ENCODE results near the gene POC1B. TPM values are rescaled to one million over a fixed set of nuclear protein-coding genes. Genes with fewer than 3 reads are reported as not detected.

Gene POC1B
- total RNA-seq, 1 donor from 2014 or later, result 22.6 TPM

DNA sequence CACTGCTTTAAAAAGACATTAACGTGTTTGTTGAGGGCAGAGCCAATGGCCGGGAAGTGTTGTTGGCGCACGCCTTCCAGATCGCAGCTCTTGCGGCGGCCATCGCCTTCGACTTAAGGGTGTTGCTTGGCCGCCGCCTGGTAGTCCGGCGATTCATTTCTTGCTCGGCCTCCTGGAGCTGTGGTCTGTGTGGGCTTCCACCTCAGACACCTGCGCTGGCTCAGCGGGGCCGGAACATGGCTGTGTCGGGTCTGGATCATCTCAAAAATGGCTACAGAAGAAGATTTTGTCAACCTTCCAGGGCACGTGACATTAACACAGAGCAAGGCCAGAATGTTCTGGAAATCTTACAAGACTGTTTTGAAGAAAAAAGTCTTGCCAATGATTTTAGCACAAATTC lies 26.0 kb downstream of the POC1B start:
- DNase-seq, result no peak
- H3K27ac Mint-ChIP-seq, result no peak overlapping the region
- intact Hi-C loops (cut with micrococcal nuclease), result no loop called here
- H3K9me3 Mint-ChIP-seq, result no peaks in the 10 kb centered on the region
- no peaks in the 10 kb centered on the region for H3K27me3 Mint-ChIP-seq
- peaks cover 12% of the 10 kb centered on the region for H3K36me3 Mint-ChIP-seq (ENCODE audit: low read depth)
- H3K4me3 Mint-ChIP-seq, result no peak overlapping the region
- peaks cover 11% of the 10 kb centered on the region for H3K4me1 Mint-ChIP-seq

GRCh38 chr12:89497467-89497866 lies 28.4 kb downstream of the POC1B start:
- Mint-ChIP-seq H3K4me1 (peaks cover 18% of the 10 kb centered on the region), H3K9me3 (no peaks in the 10 kb centered on the region), H3K4me3 (no peak overlapping the region), H3K36me3 (ENCODE audit: low read depth) (peaks cover 24% of the 10 kb centered on the region), H3K27ac (no peak overlapping the region), H3K27me3 (no peaks in the 10 kb centered on the region)
- DNase-seq, result no peak
- intact Hi-C loops (cut with micrococcal nuclease), result no loop called here

DNA sequence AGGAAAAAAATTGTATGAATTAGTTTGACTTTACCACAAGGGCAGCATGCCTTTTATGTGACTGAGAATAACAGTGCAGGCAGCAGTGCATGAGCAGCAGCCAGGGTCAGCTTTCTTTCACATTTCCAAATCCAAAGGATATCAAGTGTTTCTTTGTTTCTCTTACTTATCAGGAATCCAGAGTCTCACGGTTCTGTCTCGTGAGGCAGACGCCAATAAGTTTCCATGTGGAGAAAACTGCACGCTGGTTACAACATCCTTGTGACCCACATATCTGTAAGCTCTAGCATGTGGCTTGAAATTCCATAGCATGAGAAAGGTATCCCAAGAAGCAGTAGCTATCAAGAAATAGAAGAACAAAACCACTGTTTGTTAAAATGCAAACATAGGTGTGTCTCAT lies 28.8 kb downstream of the POC1B start:
- Mint-ChIP-seq H3K27ac (no peak overlapping the region), H3K36me3 (ENCODE audit: low read depth) (peaks cover 23% of the 10 kb centered on the region), H3K4me3 (no peak overlapping the region), H3K9me3 (no peaks in the 10 kb centered on the region), H3K27me3 (no peaks in the 10 kb centered on the region), H3K4me1 (peaks cover 16% of the 10 kb centered on the region)
- DNase-seq, result no peak
- intact Hi-C loops (cut with micrococcal nuclease), result no loop called here

GRCh38 chr12:89494411-89495231 lies 31.2 kb downstream of the POC1B start:
- Mint-ChIP-seq H3K27me3 (no peaks in the 10 kb centered on the region), H3K27ac (peak overlapping the region; percentile 96), H3K4me1 (peaks cover 14% of the 10 kb centered on the region), H3K9me3 (no peaks in the 10 kb centered on the region), H3K36me3 (ENCODE audit: low read depth) (peaks cover 34% of the 10 kb centered on the region), H3K4me3 (peak overlapping the region; percentile 44)
- intact Hi-C loops (cut with micrococcal nuclease), result loop anchor here (1.0 kb wide), 7 partner anchors 22 to 475 kb away; partner anchors contain the start of genes DUSP6 and GALNT4
- peak; percentile 72 for DNase-seq

DNA sequence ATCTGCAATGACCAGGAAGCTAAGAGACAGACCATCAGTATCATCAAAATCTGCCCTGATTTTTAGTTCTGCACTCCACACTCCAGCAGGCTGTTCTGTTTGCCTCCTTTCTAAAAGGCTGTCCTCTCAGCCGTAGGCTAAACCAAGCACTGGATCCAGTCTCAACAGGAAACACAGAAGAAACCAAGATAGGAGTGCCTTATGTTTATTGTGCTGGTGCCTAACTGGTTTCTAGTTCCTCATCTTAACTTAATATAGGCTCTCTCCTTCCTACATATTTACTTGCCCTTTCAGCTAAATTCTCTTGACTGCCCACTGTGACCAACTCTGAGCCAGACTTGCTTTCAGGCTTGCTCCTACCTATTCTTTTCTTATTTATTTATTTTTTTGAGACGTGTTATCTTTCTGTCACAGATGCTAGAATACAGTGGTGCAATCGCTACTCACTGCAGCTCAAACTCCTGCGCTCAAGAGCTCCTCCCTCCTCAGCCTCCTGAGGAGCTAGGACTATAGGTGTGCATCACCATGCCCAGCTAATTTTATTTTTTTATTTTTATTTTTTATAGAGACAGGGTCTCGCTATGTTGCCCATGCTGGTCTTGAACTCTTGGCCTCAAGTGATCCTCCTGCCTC lies 32.1 kb downstream of the POC1B start:
- peaks cover 14% of the 10 kb centered on the region for H3K4me1 Mint-ChIP-seq
- peaks cover 37% of the 10 kb centered on the region for H3K36me3 Mint-ChIP-seq (ENCODE audit: low read depth)
- intact Hi-C loops (cut with micrococcal nuclease), result loop anchor here (1.0 kb wide), 3 partner anchors 21 to 268 kb away; partner anchors contain the start of gene DUSP6
- DNase-seq, result no peak
- H3K27me3 Mint-ChIP-seq, result no peaks in the 10 kb centered on the region
- no peaks in the 10 kb centered on the region for H3K9me3 Mint-ChIP-seq
- peak overlapping the region; percentile 96 for H3K27ac Mint-ChIP-seq
- H3K4me3 Mint-ChIP-seq, result no peak overlapping the region

GRCh38 chr12:89492883-89493282 lies 33.0 kb downstream of the POC1B start:
- intact Hi-C loops (cut with micrococcal nuclease), result no loop called here
- Mint-ChIP-seq H3K4me3 (no peak overlapping the region), H3K27me3 (no peaks in the 10 kb centered on the region), H3K27ac (no peak overlapping the region), H3K9me3 (no peaks in the 10 kb centered on the region), H3K36me3 (ENCODE audit: low read depth) (peaks cover 37% of the 10 kb centered on the region), H3K4me1 (peaks cover 14% of the 10 kb centered on the region)
- DNase-seq, result no peak

- no peaks in the 10 kb centered on the region for H3K27me3 Mint-ChIP-seq
- no peaks in the 10 kb centered on the region for H3K9me3 Mint-ChIP-seq
- no peak overlapping the region for H3K4me3 Mint-ChIP-seq
- no peak overlapping the region for H3K27ac Mint-ChIP-seq
- H3K4me1 Mint-ChIP-seq, result peaks cover 17% of the 10 kb centered on the region
- no peak for DNase-seq
- intact Hi-C loops (cut with micrococcal nuclease), result no loop called here
- H3K36me3 Mint-ChIP-seq (ENCODE audit: low read depth), result peaks cover 47% of the 10 kb centered on the region
These were observed 34.9 kb downstream of the POC1B start for GRCh38 chr12:89490922-89491321.

DNA sequence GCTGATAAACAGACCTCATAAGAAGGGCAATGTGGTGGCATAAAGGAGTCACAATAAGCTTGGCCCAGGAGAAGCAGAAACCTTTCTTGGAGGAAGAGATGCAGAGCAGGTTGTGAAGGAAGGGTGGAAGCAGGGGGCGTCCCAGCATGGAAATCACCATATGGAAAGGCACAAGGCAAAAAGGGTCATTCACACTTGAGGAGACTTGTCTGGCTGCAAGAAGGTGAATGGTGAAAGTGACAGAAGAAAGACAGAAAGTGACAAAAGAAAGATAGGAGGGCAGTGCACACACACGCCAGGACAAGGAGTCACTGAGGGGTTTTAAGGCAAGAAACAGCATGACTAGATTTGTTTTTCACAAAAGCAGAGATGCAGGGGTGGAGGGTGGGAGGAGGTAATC lies 39.6 kb downstream of the POC1B start:
- H3K27ac Mint-ChIP-seq, result no peak overlapping the region
- no peaks in the 10 kb centered on the region for H3K27me3 Mint-ChIP-seq
- H3K36me3 Mint-ChIP-seq (ENCODE audit: low read depth), result peaks cover 44% of the 10 kb centered on the region
- no peak for DNase-seq
- H3K4me3 Mint-ChIP-seq, result no peak overlapping the region
- intact Hi-C loops (cut with micrococcal nuclease), result no loop called here
- peaks cover 3% of the 10 kb centered on the region for H3K4me1 Mint-ChIP-seq
- H3K9me3 Mint-ChIP-seq, result no peaks in the 10 kb centered on the region

- H3K27me3 Mint-ChIP-seq, result no peaks in the 10 kb centered on the region
- DNase-seq, result no peak
- H3K4me1 Mint-ChIP-seq, result peaks cover 3% of the 10 kb centered on the region
- no peak overlapping the region for H3K4me3 Mint-ChIP-seq
- peaks cover 35% of the 10 kb centered on the region for H3K36me3 Mint-ChIP-seq (ENCODE audit: low read depth)
- H3K27ac Mint-ChIP-seq, result no peak overlapping the region
- intact Hi-C loops (cut with micrococcal nuclease), result no loop called here
- no peaks in the 10 kb centered on the region for H3K9me3 Mint-ChIP-seq
These were observed 41.4 kb downstream of the POC1B start for GRCh38 chr12:89484470-89484869.

- peaks cover 23% of the 10 kb centered on the region for H3K36me3 Mint-ChIP-seq (ENCODE audit: low read depth)
- no peaks in the 10 kb centered on the region for H3K27me3 Mint-ChIP-seq
- no peak for DNase-seq
- no peak overlapping the region for H3K27ac Mint-ChIP-seq
- no peak overlapping the region for H3K4me3 Mint-ChIP-seq
- intact Hi-C loops (cut with micrococcal nuclease), result no loop called here
- H3K9me3 Mint-ChIP-seq, result no peaks in the 10 kb centered on the region
- peaks cover 13% of the 10 kb centered on the region for H3K4me1 Mint-ChIP-seq
These were observed 44.5 kb downstream of the POC1B start for GRCh38 chr12:89481213-89481914.

GRCh38 chr12:89479982-89480381 lies 45.9 kb downstream of the POC1B start:
- H3K36me3 Mint-ChIP-seq (ENCODE audit: low read depth), result peaks cover 16% of the 10 kb centered on the region
- DNase-seq, result no peak
- no peak overlapping the region for H3K4me3 Mint-ChIP-seq
- peaks cover 11% of the 10 kb centered on the region for H3K4me1 Mint-ChIP-seq
- no peaks in the 10 kb centered on the region for H3K27me3 Mint-ChIP-seq
- intact Hi-C loops (cut with micrococcal nuclease), result no loop called here
- H3K27ac Mint-ChIP-seq, result no peak overlapping the region
- no peaks in the 10 kb centered on the region for H3K9me3 Mint-ChIP-seq

DNA sequence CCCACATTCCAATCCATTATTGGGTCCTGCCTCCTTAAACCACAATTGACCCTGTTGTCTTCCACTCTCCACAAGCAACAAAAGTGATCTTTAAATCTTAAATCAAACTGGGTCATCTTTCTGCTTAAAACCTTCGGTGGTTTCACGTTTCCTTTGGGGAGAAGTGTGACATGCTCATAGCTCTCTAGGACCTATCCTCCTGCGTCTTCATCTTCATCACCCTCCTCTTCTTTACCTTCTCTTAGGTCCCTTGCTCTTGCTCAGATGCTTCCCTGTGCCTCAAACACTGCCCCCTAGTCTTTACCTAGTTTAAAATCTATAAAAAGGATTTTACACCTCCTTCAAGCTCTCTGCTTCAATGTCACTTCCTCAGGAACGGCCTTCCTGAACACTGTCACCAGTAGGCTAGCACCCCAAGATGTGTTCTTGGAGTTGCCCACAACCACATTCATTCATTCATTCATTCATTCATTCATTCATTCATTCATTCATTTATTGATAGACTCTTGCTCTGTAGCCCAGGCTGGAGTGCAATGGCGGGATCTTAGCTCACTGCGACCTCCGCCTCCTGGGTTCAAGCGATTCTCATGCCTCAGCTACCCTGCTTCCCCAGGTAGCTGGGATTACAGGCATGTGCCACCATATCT lies 48.1 kb downstream of the POC1B start:
- H3K9me3 Mint-ChIP-seq, result no peaks in the 10 kb centered on the region
- no peak for DNase-seq
- H3K4me3 Mint-ChIP-seq, result no peak overlapping the region
- peaks cover 20% of the 10 kb centered on the region for H3K4me1 Mint-ChIP-seq
- no peaks in the 10 kb centered on the region for H3K27me3 Mint-ChIP-seq
- peaks cover 10% of the 10 kb centered on the region for H3K36me3 Mint-ChIP-seq (ENCODE audit: low read depth)
- no peak overlapping the region for H3K27ac Mint-ChIP-seq
- intact Hi-C loops (cut with micrococcal nuclease), result no loop called here

DNA sequence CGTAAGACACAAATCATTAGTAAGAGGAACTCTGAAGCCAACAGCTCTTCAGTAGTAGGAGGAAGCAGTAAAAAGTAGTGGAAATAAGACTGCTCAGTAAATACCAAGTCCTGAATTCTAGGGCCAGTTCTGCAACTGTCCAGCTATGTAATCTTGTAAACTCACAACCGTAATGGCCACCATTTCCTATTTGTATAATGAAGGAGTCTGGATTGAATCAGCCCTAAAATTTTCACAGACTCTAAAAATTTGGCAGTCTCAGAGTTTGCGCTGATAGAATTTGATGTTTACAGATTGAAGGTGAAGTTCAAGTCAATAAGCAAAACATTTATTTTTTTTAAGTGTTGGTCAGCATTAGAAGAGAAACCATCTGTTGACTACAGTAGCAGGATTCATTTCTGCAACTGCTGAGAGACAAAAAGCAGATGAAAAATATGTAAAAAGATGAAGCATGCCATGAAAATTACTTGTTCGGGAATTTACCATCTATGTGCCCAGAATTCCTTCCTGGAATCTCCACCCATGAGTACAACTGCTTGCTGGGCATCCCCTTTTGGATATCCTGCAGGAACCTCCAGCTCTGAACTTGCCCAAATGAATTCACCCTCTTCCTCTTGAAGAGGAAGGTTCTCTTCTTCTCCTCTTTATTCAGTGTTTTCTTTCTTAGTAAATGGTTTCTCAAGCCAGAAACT lies 48.8 kb downstream of the POC1B start:
- intact Hi-C loops (cut with micrococcal nuclease), result no loop called here
- Mint-ChIP-seq H3K36me3 (ENCODE audit: low read depth) (peaks cover 11% of the 10 kb centered on the region), H3K4me3 (no peak overlapping the region)

More for the DNA sequence above, 48.8 kb downstream of the POC1B start:
- peak; percentile 35 for DNase-seq
- Mint-ChIP-seq H3K9me3 (no peaks in the 10 kb centered on the region), H3K27me3 (no peaks in the 10 kb centered on the region), H3K4me1 (peaks cover 27% of the 10 kb centered on the region), H3K27ac (no peak overlapping the region)

All from activated CD4-positive, alpha-beta T cell treated with anti-CD3 and anti-CD28 coated beads, Interleukin-2, amount 10 ng/mL, durations not matched to agents 24 days and 14 days (primary cell).